GM12892 (cell line): Measurements from ENCODE around the gene MIXL1.

Source experiments
- DNase-seq: peaks from one replicate; pipeline ENCODE4 v3.0.0; 2011; ENCODE audit not compliant: insufficient read length
- FAIRE-seq: peaks from 2 replicates; lab custom pipeline; 2011; peaks lifted over from hg19 to GRCh38; lab: Jason Lieb, UNC
- POLR2A ChIP-seq: IDR thresholded peaks from 2 replicates; pipeline ENCODE4 v1.6.1; 2011; ENCODE audit warnings: low read depth, low read length, control low read depth
- POLR2AphosphoS5 ChIP-seq: IDR thresholded peaks from 2 replicates; pipeline ENCODE4 v1.6.1; 2011; ENCODE audit warnings: low read depth, low read length, control low read depth
- TAF1 ChIP-seq: IDR thresholded peaks from 2 replicates; pipeline ENCODE4 v1.6.1; 2011; ENCODE audit warnings: low read depth, mild to moderate bottlenecking, control low read depth, low read length, borderline replicate concordance

The MIXL1 gene

DNA sequence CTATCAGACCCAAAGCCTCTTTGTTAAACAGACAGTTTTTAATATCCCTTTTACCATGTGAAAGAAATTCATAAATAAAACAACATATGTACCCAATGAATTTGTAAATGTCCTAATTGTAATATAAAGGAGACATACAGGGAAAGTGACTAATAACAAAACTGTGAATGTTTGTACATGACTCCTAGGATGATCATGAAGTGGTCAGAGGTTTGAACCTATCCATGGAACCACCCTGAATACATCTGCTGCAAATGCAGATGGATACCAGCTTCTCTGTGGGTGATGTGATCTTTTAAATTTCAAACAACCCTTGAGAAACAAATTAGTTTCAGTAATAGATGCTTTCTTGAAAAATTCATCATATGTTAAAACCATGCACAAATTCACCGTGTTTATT lies 20.2 kb upstream of the MIXL1 start:
- DNase-seq = no peak
- no peak for FAIRE-seq

DNA sequence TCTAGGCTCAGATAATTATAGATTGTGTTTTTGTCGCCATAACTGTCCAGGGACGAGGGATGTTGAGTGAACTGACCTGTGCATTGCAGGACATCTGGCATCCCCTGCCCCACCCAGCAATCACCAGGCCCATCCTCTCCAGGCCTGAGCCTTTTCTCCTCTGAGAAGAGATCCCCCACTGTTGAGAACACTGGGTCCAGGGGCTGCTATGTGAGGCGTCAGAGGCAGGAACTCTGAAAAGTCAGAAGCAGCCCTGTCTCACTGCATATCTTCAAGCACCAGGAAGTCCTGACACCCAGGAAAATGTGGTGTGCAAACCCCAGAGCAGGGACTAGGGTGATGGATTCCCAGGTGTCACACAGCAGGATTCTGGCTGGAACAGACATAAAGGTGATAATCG lies 19.8 kb upstream of the MIXL1 start:
- TF ChIP-seq TAF1 = no peak
- no peak for TF ChIP-seq POLR2AphosphoS5
- TF ChIP-seq POLR2A = no peak
- DNase-seq = no peak
- FAIRE-seq = no peak

More for the DNA sequence above, 20.2 kb upstream of the MIXL1 start:
- TF ChIP-seq POLR2AphosphoS5 (no peak), POLR2A (no peak), TAF1 (no peak)

- FAIRE-seq = no peak
- DNase-seq = no peak
- no peak for TF ChIP-seq POLR2A
- TF ChIP-seq TAF1 = no peak
- TF ChIP-seq POLR2AphosphoS5 = no peak
Observed at GRCh38 chr1:226204198-226204597, 19.3 kb upstream of the MIXL1 start.

- FAIRE-seq = no peak
- TF ChIP-seq POLR2AphosphoS5 (no peak), TAF1 (no peak), POLR2A (no peak)
- no peak for DNase-seq
Observed at GRCh38 chr1:226207048-226207447, 16.4 kb upstream of the MIXL1 start.

DNA sequence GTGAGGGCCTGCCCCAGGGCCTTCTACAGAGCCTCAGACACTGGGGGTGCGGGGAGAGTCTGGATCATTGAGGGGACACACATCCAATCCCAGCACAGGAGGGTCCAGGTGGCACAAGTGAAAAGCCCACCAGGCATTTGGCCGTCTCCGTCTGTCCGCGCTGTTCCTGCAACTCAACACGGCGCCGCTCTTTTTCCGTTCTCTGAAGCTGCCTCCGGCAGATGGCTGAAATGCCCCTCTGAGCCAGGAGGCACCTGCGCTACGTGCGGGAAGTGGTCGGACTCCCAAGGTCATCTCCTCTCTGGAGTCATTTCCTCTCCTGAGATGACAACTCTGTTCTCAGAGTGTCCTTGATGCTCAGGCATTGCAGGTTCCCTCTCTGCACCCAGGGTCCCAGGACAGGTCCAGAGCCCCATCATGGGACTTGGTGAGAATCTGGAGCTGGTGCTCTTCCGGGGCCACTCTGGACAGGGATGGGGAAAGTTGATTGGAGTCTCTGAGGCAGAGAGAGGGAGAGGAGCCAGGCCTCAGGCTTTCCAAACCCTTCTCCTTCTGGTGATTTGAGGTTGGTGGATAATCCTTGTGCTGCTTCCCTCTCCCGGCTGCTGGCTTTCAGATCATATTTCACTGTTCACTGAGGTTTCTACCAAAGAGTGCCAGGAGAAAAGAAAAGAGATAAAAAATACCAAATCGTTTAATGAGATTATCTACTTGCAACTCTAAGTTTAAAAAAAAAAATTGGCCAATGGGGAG lies 14.0 kb upstream of the MIXL1 start:
- DNase-seq = no peak
- FAIRE-seq = no peak
- TF ChIP-seq POLR2A (no peak), POLR2AphosphoS5 (no peak), TAF1 (no peak)

DNA sequence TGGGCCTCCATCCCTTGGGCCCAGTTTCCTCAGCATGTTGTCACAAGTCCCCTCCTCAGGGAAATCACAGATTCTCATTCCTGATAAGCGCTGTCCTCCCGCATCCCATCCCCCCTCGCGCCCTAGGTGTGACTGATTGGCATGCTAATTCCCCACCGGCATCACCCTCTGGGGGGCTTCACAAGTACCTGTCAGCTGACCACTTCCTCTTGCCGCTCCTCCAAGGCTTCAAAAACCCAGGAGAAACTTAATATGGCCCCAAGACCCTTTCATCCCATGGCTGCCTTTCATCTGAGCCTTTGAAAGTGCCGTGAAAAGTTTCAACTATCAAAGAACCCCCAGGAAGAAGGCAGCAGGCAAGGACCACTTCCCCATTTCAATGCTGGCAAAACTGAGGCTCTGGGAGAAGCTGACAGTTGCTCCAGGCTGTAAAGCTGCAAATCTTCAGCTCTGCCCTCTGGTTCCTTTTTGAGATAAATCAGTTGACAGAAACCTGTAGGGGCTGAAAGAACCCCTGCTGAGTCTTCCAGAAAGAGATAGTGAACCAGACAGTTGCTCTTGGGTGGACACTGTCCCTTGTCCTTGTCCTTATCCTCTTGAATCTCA lies 12.8 kb upstream of the MIXL1 start:
- no peak for DNase-seq
- TF ChIP-seq POLR2AphosphoS5 = no peak
- no peak for TF ChIP-seq POLR2A
- no peak for TF ChIP-seq TAF1
- FAIRE-seq = no peak

- DNase-seq = no peak
- FAIRE-seq = no peak
- TF ChIP-seq POLR2A = no peak
- TF ChIP-seq POLR2AphosphoS5 = no peak
- no peak for TF ChIP-seq TAF1
Observed at GRCh38 chr1:226211181-226211821, 12.2 kb upstream of the MIXL1 start.

GRCh38 chr1:226212545-226212944 lies 10.9 kb upstream of the MIXL1 start:
- FAIRE-seq = no peak
- TF ChIP-seq TAF1 (no peak), POLR2A (no peak), POLR2AphosphoS5 (no peak)
- DNase-seq = no peak

DNA sequence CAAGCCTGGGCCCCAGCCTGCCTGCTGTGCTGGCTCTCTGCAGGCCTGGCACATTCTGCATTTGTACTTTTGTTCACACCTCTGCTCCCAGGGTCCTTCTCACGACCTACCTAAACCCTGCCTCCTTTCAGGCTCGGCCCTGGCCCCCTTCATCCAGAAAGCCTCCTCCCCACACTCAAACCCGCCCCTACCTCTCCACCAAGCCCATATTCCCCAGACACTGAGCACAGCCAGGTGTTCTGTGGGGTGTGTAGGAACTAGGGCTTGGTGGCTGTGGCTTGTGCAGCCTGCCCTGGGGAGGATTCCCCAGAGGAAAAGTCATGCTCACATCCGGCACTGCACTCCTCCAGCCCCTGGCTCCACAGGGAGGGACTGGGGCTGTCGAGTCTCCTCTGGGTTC lies 8.2 kb upstream of the MIXL1 start:
- TF ChIP-seq TAF1 (no peak), POLR2AphosphoS5 (no peak), POLR2A (no peak)
- FAIRE-seq (no peak), DNase-seq (no peak)

DNA sequence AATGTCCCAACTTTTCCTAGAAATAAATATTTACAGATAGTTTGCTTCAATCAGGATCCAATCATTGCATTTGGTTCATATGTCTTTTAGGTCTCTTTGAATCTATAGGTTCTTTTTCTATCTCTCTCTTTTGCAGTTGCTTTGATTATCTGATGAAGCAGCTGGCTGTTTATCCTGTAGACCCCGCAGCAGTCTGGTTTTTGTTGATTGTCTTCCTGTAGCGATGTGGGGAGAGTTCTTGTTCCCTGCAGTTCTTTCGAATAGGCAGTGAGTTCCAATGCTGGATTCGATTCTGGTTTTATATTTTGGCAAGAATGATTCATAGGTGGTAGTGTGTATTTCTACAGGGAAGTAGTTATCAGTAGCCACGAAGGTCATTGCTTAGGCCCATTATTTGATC lies 7.4 kb upstream of the MIXL1 start:
- FAIRE-seq (no peak), DNase-seq (no peak)
- TF ChIP-seq POLR2A = no peak
- TF ChIP-seq TAF1 = no peak
- TF ChIP-seq POLR2AphosphoS5 = no peak

- no peak for FAIRE-seq
- TF ChIP-seq POLR2A = no peak
- no peak for TF ChIP-seq POLR2AphosphoS5
- TF ChIP-seq TAF1 = no peak
- DNase-seq = no peak
Observed at GRCh38 chr1:226217273-226217672, 6.2 kb upstream of the MIXL1 start.
